Pericardium fibroblast (primary cell): ENCODE measurements around the gene MRPL52. TPM values are rescaled to one million over a fixed set of nuclear protein-coding genes. Genes with fewer than 3 reads are reported as not detected.

Experiments
- total RNA-seq: library from RNA; depleted of rRNA; stranded (reverse); fragments of >200 nt; gene quantifications from 2 replicates; pipeline ENCODE4 v1.2.3, GENCODE V29; 2015

Gene MRPL52
- 36.8 and 42.4 TPM in 2 replicates for total RNA-seq

DNA sequence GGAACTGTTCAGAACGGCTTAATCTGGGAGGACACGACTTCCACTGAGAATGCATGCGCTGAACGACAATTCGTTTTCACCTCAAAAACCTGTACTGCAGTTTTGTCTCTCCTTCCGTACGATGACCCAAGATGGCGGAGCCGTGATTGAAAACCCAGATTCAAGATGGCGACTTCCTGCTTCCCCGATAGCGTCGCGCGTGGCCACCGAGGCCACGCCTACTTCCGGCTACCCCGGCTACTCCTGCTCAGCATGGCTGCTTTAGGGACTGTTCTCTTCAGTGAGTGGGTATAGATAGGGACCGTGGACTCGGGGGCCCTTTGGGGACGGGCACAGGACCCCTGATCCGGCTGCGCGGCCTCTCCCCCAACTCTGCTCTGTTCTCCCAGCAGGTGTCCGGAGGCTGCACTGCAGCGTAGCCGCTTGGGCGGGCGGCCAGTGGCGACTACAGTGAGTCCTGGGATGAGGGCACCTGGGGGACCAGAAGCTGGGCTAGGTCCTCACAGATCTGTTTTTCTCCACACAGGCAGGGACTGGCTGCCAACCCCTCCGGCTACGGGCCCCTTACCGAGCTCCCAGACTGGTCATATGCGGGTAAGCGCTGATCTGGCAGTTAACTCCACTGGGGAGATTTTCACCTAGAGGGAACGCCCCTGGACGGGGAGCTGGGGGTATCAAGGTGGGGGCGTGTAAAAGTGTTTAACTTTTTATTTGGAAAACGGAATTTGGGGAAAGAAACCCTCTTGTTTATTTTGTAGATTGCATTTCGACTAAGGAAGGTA lies at the start of gene MRPL52:
TSS of gene MRPL52 (plus strand) at position 227 of the 782 bp plus-strand sequence. CDS start at position 253, 26 bp downstream.

DNA sequence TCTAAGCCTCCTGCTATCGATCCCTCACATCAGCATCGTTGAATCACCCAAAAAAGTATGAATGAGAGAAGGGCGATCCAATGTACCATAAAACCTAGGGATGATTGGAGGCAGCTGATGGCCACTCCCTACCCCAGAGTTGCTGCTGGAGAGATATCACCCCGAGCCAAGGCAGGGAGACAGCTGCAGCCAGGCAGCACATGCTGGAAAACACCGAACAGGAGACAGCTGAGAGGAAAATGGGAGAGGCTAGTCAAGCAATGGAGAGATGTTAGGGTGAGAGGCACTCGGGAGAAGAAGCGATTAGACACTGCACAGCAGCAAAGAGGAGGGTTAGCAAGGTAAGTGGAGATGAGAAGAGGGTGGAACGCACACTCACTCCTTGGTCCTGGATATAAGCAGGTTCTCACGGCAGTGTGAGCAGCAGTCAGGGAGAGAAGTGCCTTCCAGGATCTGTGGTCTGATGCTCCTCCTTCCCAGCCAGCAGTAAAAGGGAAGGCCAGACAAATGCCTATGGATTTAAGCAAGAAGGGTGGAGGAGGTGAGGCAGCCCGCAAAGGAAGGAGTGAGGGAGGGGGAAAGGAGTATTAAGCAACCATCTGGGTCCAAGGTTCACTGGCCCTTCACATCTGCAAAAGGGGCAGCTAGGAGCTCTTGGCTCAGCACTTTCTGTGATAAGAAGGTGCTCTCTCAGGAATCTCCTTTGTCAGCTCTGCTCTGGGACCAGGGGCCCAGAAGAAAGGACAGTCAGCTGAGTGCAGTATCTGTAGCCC lies 14.6 kb upstream of the MRPL52 start, which contains the start of gene SLC7A7:
TSS of gene SLC7A7 (minus strand) at position 495 of the 773 bp plus-strand sequence. CDS start 2,037 bp downstream, outside the sequence.

DNA sequence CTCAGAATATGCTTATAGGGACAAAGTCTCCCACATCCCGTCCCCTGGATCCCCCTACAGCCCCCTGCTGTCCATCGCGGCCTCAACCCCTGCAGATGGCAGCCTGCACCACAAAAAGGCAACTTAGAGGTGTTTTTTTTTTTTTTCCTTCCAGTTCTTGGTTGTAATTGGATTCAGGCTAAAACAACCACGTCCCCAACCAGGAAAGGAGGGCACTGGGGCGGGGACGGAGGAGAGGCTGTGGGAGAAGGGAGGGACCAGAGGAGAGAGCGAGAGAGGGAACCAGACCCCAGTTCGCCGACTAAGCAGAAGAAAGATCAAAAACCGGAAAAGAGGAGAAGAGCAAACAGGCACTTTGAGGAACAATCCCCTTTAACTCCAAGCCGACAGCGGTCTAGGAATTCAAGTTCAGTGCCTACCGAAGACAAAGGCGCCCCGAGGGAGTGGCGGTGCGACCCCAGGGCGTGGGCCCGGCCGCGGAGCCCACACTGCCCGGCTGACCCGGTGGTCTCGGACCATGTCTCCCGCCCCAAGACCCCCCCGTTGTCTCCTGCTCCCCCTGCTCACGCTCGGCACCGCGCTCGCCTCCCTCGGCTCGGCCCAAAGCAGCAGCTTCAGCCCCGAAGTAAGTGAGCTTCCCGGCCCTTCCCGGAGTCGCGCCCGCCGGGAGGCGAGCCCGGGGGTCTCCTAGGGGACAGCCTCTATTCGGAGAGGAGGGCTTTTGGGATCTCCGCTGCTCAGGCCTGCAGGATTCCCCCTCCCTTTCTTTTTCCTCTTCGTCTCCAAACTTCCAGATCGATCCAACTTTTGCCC lies 6.8 kb downstream of the MRPL52 start, which contains the start of gene MMP14:
TSS of gene MMP14 (plus strand) at position 285 of the 813 bp plus-strand sequence. CDS start at position 518, 233 bp downstream.

DNA sequence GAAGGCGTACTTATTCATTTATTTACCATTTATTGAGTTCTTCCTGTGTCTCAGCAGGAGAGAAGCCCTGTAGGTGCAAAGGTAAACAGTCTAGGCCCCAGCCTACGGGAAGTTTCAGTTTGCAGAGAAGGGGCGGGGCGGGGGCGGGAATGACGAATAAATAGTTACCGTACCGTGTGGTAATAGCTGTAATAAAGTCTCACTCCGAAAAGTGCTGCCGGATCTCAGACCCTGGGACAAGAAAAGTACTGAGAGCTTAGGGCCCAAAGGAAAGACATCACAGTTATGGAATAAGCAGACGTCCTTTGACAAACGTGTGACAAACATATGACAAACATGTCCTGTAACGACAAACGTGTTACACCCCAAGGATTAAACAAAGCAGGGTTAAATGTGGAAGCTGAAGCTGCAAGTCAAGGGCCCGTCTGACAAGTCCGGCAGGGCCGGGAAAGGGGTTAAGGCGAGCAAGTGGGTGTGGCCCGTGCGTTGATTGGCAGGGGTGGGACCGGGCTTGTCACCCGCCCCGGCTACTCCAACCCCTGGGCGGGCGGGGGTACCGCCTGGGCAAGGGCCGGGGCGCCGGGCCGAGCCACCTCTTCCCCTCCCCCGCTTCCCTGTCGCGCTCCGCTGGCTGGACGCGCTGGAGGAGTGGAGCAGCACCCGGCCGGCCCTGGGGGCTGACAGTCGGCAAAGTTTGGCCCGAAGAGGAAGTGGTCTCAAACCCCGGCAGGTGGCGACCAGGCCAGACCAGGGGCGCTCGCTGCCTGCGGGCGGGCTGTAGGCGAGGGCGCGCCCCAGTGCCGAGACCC lies 41.7 kb downstream of the MRPL52 start, which contains the start of gene LRP10:
TSS of gene LRP10 (plus strand) at position 517 of the 809 bp plus-strand sequence. CDS start 564 bp downstream, outside the sequence.

DNA sequence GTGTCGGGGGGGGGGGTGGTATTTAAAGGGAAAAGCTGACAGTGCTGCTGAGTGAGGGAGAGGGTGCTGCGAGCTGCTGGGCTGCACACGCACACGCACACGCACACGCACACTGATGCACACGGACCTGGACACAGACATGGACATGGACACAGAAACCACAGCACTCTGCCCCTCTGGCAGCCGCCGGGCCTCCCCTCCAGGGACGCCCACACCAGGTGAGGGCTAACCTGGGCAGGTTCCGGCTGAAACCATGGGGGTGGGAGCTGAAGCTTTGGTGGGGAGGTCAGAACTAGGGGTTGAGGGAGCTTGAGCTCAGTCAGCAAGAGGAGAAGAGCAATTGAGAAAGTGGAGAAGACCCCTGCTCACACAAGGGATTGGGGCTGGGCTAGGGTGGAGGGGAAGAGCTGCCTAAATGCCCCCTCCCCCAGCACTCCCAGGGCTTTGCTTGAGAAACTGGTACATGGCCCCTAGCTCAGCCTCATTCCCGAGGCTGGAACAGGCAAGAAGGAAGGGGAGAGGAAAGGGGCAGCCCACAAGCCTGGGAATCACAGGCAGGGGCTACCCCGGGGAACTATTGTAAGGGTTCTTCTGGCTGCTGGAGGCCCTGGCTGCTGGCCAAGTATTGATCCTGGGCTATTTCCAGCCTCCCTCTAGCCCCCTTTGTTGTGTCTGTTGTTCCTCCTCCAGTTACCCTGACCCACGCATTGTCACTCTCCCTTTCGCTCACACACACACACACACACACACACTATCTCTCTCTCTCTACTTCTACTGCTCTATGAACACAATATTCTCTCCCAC lies 53.7 kb downstream of the MRPL52 start, which contains the start of gene REM2:
TSS of gene REM2 (plus strand) at position 50 of the 804 bp plus-strand sequence. CDS start at position 116, 66 bp downstream.

Other genes starting within 250 kb of the MRPL52 start
- 362 and 436 TPM in 2 replicates for gene DAD1, start 240.7 kb upstream of the MRPL52 start, total RNA-seq
- 21.2 and 47.4 TPM in 2 replicates for gene ABHD4, start 231.6 kb upstream of the MRPL52 start, total RNA-seq
- not detected in 2 replicates for gene OR6J1, start 185.5 kb upstream of the MRPL52 start, total RNA-seq
- gene OXA1L, start 63.2 kb upstream of the MRPL52 start, total RNA-seq: 84.5 and 121 TPM in 2 replicates
- 11.6 and 14.2 TPM in 2 replicates for gene SLC7A7, start 14.5 kb upstream of the MRPL52 start, total RNA-seq
- gene MMP14, start 6.7 kb downstream of the MRPL52 start, total RNA-seq: 386 and 658 TPM in 2 replicates
- 105 TPM in 2 replicates for gene LRP10, start 41.9 kb downstream of the MRPL52 start, total RNA-seq
- gene REM2, start 53.3 kb downstream of the MRPL52 start, total RNA-seq: not detected in 2 replicates
- 45.7 and 57.6 TPM in 2 replicates for gene RBM23, start 89.3 kb downstream of the MRPL52 start, total RNA-seq
- 49.0 and 58.5 TPM in 2 replicates for gene PRMT5, start 99.5 kb downstream of the MRPL52 start, total RNA-seq
- 28.7 and 51.8 TPM in 2 replicates for gene HAUS4, start 127.2 kb downstream of the MRPL52 start, total RNA-seq
- gene AJUBA, start 152.7 kb downstream of the MRPL52 start, total RNA-seq: 25.3 and 47.4 TPM in 2 replicates
- gene C14orf93, start 180.3 kb downstream of the MRPL52 start, total RNA-seq: 5.4 and 14.7 TPM in 2 replicates
- 250 and 297 TPM in 2 replicates for gene PSMB5, start 205.0 kb downstream of the MRPL52 start, total RNA-seq
- gene PSMB11, start 212.3 kb downstream of the MRPL52 start, total RNA-seq: not detected in 2 replicates
- 2.2 and 3.5 TPM in 2 replicates for gene CDH24, start 227.6 kb downstream of the MRPL52 start, total RNA-seq